ENCODE measurements around the gene RXRA. TPM values are rescaled to one million over a fixed set of nuclear protein-coding genes. Genes with fewer than 3 reads are reported as not detected.

Gene RXRA
- total and polyA plus RNA-seq, 2 of the 13 experiments (the other 11 are each of a cell fraction or from before 2014, with no cell fraction given), result 18.9 to 29.2 TPM

GRCh38 chr9:134376386-134377142 is 50.3 kb downstream of the RXRA start (continued):
- TF ChIP-seq ZNF574 (CRISPR knock-in tag; IDR thresholded peaks at IDR 0.05) (peak; percentile 39; the same call in 1 of the 2 replicates), ZNF318 (CRISPR knock-in tag; IDR thresholded peaks at IDR 0.05) (no peak), ZNF121 (CRISPR knock-in tag; IDR thresholded peaks at IDR 0.05) (no peak), ZSCAN25 (CRISPR knock-in tag; IDR thresholded peaks at IDR 0.05) (0 out of 2 replicates have a peak, but pooled peaks have one; percentile 53), POLR2AphosphoS5 (IDR thresholded peaks at IDR 0.05; ENCODE audit: low read depth, low read length) (no peak), TEAD2 (CRISPR knock-in tag; IDR thresholded peaks at IDR 0.05) (no peak), NR0B2 (CRISPR knock-in tag; IDR thresholded peaks at IDR 0.05) (0 out of 2 replicates have a peak, but pooled peaks have one; percentile 32), ZNF414 (CRISPR knock-in tag; IDR thresholded peaks at IDR 0.05) (no peak), FOXA1 (IDR thresholded peaks at IDR 0.05) (no peak), FOXA1 (CRISPR knock-in tag; IDR thresholded peaks at IDR 0.05) (no peak), DBP (CRISPR knock-in tag; IDR thresholded peaks at IDR 0.05; ENCODE audit: not compliant biosample characterization) (no peak), THRA (CRISPR knock-in tag; IDR thresholded peaks at IDR 0.05; ENCODE audit: borderline replicate concordance) (no peak; the same call in 1 of the 2 replicates), MTA1 (CRISPR knock-in tag; IDR thresholded peaks at IDR 0.05; ENCODE audit: borderline replicate concordance) (no peak)
